NB4 (cell line): Measurements from ENCODE around the gene SPSB3.

Experiments used
- DNase-seq: peaks from one replicate; pipeline ENCODE4 v3.0.0; 2010; ENCODE audit warnings: low read depth
- H3K4me3 ChIP-seq: one replicate; pipeline ENCODE4 v1.5.1; 2011; ENCODE audit warnings: mild to moderate bottlenecking, low read depth, low read length, moderate library complexity
- CTCF ChIP-seq: IDR thresholded peaks from one replicate; pipeline ENCODE4 v1.5.1; 2012; ENCODE audit warnings: low read depth, low read length
- MAX ChIP-seq: IDR thresholded peaks from 2 replicates; pipeline ENCODE4 v1.6.1; 2011; ENCODE audit warnings: low read depth, low read length
- MYC ChIP-seq: IDR thresholded peaks from 2 replicates; pipeline ENCODE4 v1.6.1; 2011; ENCODE audit warnings: low read depth, low read length
- POLR2A ChIP-seq: IDR thresholded peaks from 2 replicates; pipeline ENCODE4 v1.6.1; 2011; ENCODE audit warnings: mild to moderate bottlenecking; ENCODE audit not compliant: insufficient read length; ENCODE audit errors: extremely low read depth

The SPSB3 gene

GRCh38 chr16:1826691-1827573 lies 44.6 kb upstream of the SPSB3 start, which contains the start of the genes FAHD1 and HAGH:
Gene FAHD1 (plus strand): TSS chr16:1827206. CDS start chr16:1827239, 33 bp downstream.
Gene HAGH (minus strand): TSS chr16:1826825. CDS start chr16:1826787, 38 bp downstream.
- H3K4me3 ChIP-seq: peak within 1 kb of the TSS; percentile 96
- TF ChIP-seq CTCF: no peak
- TF ChIP-seq MYC: peak; percentile 75
- peak; percentile 95 for TF ChIP-seq MAX
- peak; percentile 46 for TF ChIP-seq POLR2A
- DNase-seq: peak; percentile 95

GRCh38 chr16:1825864-1826690 lies 43.7 kb upstream of the SPSB3 start:
- H3K4me3 ChIP-seq: peak overlapping the region; percentile 62
- DNase-seq: peak; percentile 80
- TF ChIP-seq MAX: peak; percentile 48
- no peak for TF ChIP-seq MYC

GRCh38 chr16:1825381-1825863 lies 43.1 kb upstream of the SPSB3 start:
- peak overlapping the region; percentile 62 for H3K4me3 ChIP-seq
- DNase-seq: no peak
- TF ChIP-seq MYC: no peak
- TF ChIP-seq MAX: no peak
- TF ChIP-seq CTCF: no peak
- no peak for TF ChIP-seq POLR2A

GRCh38 chr16:1823821-1824220 lies 41.5 kb upstream of the SPSB3 start:
- no peak for TF ChIP-seq MAX
- peak; percentile 53 for TF ChIP-seq CTCF
- no peak overlapping the region for H3K4me3 ChIP-seq
- DNase-seq: peak; percentile 83

GRCh38 chr16:1822801-1823200 lies 40.4 kb upstream of the SPSB3 start:
- H3K4me3 ChIP-seq: no peak overlapping the region
- DNase-seq: no peak
- TF ChIP-seq POLR2A: no peak
- TF ChIP-seq MYC: no peak
- TF ChIP-seq MAX: no peak
- TF ChIP-seq CTCF: no peak
